ENCODE data around the gene ROR1.

Gene ROR1

GRCh38 chr1:64005801-64006200 is 232.0 kb downstream of the ROR1 start (continued):
- TF ChIP-seq, protein P1, sequence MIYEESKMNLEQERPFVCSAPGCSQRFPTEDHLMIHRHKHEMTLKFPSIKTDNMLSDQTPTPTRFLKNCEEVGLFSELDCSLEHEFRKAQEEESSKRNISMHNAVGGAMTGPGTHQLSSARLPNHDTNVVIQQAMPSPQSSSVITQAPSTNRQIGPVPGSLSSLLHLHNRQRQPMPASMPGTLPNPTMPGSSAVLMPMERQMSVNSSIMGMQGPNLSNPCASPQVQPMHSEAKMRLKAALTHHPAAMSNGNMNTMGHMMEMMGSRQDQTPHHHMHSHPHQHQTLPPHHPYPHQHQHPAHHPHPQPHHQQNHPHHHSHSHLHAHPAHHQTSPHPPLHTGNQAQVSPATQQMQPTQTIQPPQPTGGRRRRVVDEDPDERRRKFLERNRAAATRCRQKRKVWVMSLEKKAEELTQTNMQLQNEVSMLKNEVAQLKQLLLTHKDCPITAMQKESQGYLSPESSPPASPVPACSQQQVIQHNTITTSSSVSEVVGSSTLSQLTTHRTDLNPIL (CRISPR knock-in tag; IDR thresholded peaks at IDR 0.05; ENCODE audit: low read depth), result no peak
- TF ChIP-seq ESRRG (CRISPR knock-in tag; IDR thresholded peaks at IDR 0.05) (no peak), SNAI2 (CRISPR knock-in tag; IDR thresholded peaks at IDR 0.05) (no peak), TSHZ2 (CRISPR knock-in tag; IDR thresholded peaks at IDR 0.05) (no peak), ZC3H10 (CRISPR knock-in tag; IDR thresholded peaks at IDR 0.05) (no peak), ZFP30 (CRISPR knock-in tag; IDR thresholded peaks at IDR 0.05) (no peak), ISL1 (CRISPR knock-in tag; IDR thresholded peaks at IDR 0.05) (no peak)

- ATAC-seq, result peak; percentile 90
- TF ChIP-seq ZFP30 (CRISPR knock-in tag; IDR thresholded peaks at IDR 0.05), result no peak
- no peak for TF ChIP-seq ARNTL (CRISPR knock-in tag; IDR thresholded peaks at IDR 0.05; ENCODE audit: borderline replicate concordance, low read depth)
- no peak for TF ChIP-seq CSDC2 (CRISPR knock-in tag; IDR thresholded peaks at IDR 0.05)
- TF ChIP-seq, protein P1 (CRISPR knock-in tag; IDR thresholded peaks at IDR 0.05; ENCODE audit: low read depth), result no peak
- no peak for TF ChIP-seq ESRRG (CRISPR knock-in tag; IDR thresholded peaks at IDR 0.05)
- no peak for TF ChIP-seq ISL1 (CRISPR knock-in tag; IDR thresholded peaks at IDR 0.05)
- TF ChIP-seq, protein P2, sequence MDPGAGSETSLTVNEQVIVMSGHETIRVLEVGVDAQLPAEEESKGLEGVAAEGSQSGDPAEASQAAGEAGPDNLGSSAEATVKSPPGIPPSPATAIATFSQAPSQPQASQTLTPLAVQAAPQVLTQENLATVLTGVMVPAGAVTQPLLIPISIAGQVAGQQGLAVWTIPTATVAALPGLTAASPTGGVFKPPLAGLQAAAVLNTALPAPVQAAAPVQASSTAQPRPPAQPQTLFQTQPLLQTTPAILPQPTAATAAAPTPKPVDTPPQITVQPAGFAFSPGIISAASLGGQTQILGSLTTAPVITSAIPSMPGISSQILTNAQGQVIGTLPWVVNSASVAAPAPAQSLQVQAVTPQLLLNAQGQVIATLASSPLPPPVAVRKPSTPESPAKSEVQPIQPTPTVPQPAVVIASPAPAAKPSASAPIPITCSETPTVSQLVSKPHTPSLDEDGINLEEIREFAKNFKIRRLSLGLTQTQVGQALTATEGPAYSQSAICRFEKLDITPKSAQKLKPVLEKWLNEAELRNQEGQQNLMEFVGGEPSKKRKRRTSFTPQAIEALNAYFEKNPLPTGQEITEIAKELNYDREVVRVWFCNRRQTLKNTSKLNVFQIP (CRISPR knock-in tag; IDR thresholded peaks at IDR 0.05; ENCODE audit: borderline replicate concordance, low read depth), result no peak
- TF ChIP-seq TOX (CRISPR knock-in tag; IDR thresholded peaks at IDR 0.05; ENCODE audit: borderline replicate concordance), result no peak
- TF ChIP-seq ZNF8 (CRISPR knock-in tag; IDR thresholded peaks at IDR 0.05), result no peak
Measured at GRCh38 chr1:64006276-64007051, 232.6 kb downstream of the ROR1 start.

DNA sequence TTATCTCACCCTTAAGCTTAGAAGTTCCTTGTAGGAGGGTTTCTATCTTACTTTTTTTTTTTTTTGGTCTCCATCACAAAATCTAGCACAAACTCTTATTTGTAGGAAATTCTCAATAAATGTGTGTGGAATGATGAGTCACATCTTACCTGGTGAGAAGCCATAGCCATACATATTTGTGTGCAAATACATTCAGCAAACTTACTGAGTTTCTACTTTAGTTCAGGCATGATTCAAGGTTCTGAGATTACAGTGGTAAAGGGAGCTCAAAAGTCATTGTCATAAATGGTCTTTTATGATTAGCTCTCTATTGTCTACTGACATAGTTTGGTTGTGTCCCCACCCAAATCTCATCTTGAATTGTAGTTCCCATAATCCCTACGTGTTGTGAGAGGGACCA is 236.5 kb downstream of the ROR1 start:
- TF ChIP-seq ISL1 (CRISPR knock-in tag; IDR thresholded peaks at IDR 0.05), result no peak
- TF ChIP-seq, protein P3, sequence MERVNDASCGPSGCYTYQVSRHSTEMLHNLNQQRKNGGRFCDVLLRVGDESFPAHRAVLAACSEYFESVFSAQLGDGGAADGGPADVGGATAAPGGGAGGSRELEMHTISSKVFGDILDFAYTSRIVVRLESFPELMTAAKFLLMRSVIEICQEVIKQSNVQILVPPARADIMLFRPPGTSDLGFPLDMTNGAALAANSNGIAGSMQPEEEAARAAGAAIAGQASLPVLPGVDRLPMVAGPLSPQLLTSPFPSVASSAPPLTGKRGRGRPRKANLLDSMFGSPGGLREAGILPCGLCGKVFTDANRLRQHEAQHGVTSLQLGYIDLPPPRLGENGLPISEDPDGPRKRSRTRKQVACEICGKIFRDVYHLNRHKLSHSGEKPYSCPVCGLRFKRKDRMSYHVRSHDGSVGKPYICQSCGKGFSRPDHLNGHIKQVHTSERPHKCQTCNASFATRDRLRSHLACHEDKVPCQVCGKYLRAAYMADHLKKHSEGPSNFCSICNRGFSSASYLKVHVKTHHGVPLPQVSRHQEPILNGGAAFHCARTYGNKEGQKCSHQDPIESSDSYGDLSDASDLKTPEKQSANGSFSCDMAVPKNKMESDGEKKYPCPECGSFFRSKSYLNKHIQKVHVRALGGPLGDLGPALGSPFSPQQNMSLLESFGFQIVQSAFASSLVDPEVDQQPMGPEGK (CRISPR knock-in tag; IDR thresholded peaks at IDR 0.05; ENCODE audit: borderline replicate concordance), result no peak
- no peak for TF ChIP-seq ZNF8 (CRISPR knock-in tag; IDR thresholded peaks at IDR 0.05)
- no peak for TF ChIP-seq ZFP30 (CRISPR knock-in tag; IDR thresholded peaks at IDR 0.05)
- TF ChIP-seq TSHZ2 (CRISPR knock-in tag; IDR thresholded peaks at IDR 0.05), result no peak
- TF ChIP-seq ZNF70 (CRISPR knock-in tag; IDR thresholded peaks at IDR 0.05), result no peak
- no peak for TF ChIP-seq OSR1 (CRISPR knock-in tag; IDR thresholded peaks at IDR 0.05)
- TF ChIP-seq BACH2 (CRISPR knock-in tag; IDR thresholded peaks at IDR 0.05; ENCODE audit: borderline replicate concordance), result no peak
- no peak for TF ChIP-seq ZC3H10 (CRISPR knock-in tag; IDR thresholded peaks at IDR 0.05)
- no peak for TF ChIP-seq RARB (CRISPR knock-in tag; IDR thresholded peaks at IDR 0.05)
- no peak for TF ChIP-seq CSDC2 (CRISPR knock-in tag; IDR thresholded peaks at IDR 0.05)
- TF ChIP-seq, protein P4, sequence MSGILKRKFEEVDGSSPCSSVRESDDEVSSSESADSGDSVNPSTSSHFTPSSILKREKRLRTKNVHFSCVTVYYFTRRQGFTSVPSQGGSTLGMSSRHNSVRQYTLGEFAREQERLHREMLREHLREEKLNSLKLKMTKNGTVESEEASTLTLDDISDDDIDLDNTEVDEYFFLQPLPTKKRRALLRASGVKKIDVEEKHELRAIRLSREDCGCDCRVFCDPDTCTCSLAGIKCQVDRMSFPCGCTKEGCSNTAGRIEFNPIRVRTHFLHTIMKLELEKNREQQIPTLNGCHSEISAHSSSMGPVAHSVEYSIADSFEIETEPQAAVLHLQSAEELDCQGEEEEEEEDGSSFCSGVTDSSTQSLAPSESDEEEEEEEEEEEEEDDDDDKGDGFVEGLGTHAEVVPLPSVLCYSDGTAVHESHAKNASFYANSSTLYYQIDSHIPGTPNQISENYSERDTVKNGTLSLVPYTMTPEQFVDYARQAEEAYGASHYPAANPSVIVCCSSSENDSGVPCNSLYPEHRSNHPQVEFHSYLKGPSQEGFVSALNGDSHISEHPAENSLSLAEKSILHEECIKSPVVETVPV (CRISPR knock-in tag; IDR thresholded peaks at IDR 0.05), result no peak
- ATAC-seq, result no peak

All from SK-N-SH treated with all-trans-retinoic acid at 6 μM for 48 hours (cell line).